OCI-LY1 (cell line): Measurements from ENCODE around the gene TRABD2B.

Experiments used
- H2AFZ ChIP-seq: fragments of 200-600 bp; sonication (generic), shearing (Covaris generic); 2 replicates; pipeline ENCODE4 v1.6.0; 2014; ENCODE audit warnings: antibody characterized with exemption, mild to moderate bottlenecking, low read length
- H3F3A ChIP-seq: fragments of 200-600 bp; sonication (generic), shearing (Covaris generic); 2 replicates; pipeline ENCODE4 v1.6.0; 2014; ENCODE audit warnings: mild to moderate bottlenecking, antibody characterized with exemption, low read length, moderate library complexity; ENCODE audit not compliant: insufficient read depth
- H3K27ac ChIP-seq: fragments of 200-600 bp; sonication (generic); 2 replicates; pipeline ENCODE4 v1.5.1; 2014; ENCODE audit warnings: low read length, mixed run types, mild to moderate bottlenecking, low read depth; ENCODE audit not compliant: poor library complexity, severe bottlenecking
- H3K27me3 ChIP-seq: fragments of 200-600 bp; sonication (generic); 2 replicates; pipeline ENCODE4 v1.6.0; 2014; ENCODE audit warnings: antibody characterized with exemption, mild to moderate bottlenecking, low read length, moderate library complexity; ENCODE audit not compliant: insufficient read depth
- H3K36me3 ChIP-seq: fragments of 200-600 bp; sonication (generic); 2 replicates; pipeline ENCODE4 v1.6.1; 2014; ENCODE audit warnings: mild to moderate bottlenecking, antibody characterized with exemption, low read length, moderate library complexity, mixed read lengths; ENCODE audit not compliant: insufficient read depth
- H3K4me1 ChIP-seq: fragments of 200-600 bp; sonication (generic); 2 replicates; pipeline ENCODE4 v1.5.1; 2014; ENCODE audit warnings: mild to moderate bottlenecking, low read length, moderate library complexity; ENCODE audit not compliant: insufficient read depth, severe bottlenecking
- H3K4me2 ChIP-seq: fragments of 200-600 bp; sonication (generic), shearing (Covaris generic); 2 replicates; pipeline ENCODE4 v1.6.1; 2014; ENCODE audit warnings: low read length
- H3K4me3 ChIP-seq: fragments of 200-600 bp; sonication (generic); 2 replicates; pipeline ENCODE4 v1.5.1; 2014; ENCODE audit warnings: low read length, low read depth, mild to moderate bottlenecking, mixed read lengths; ENCODE audit not compliant: poor library complexity, severe bottlenecking
- H3K79me2 ChIP-seq: fragments of 200-600 bp; shearing (Covaris generic); 2 replicates; pipeline ENCODE4 v1.6.1; 2016; ENCODE audit warnings: mixed run types, low read length, mixed read lengths; ENCODE audit not compliant: insufficient read depth
- H3K9ac ChIP-seq: fragments of 200-600 bp; sonication (generic), shearing (Covaris generic); 2 replicates; pipeline ENCODE4 v1.6.1; 2014; ENCODE audit warnings: mild to moderate bottlenecking, low read length, mixed read lengths
- H3K9me2 ChIP-seq: fragments of 200-600 bp; sonication (generic), shearing (Covaris generic); 2 replicates; pipeline ENCODE4 v1.6.1; 2014; ENCODE audit warnings: low read depth, mild to moderate bottlenecking, low read length, mixed read lengths
- H3K9me3 ChIP-seq: fragments of 200-600 bp; shearing (Covaris generic); 2 replicates; pipeline ENCODE4 v1.6.1; 2014; ENCODE audit warnings: low read length, mixed read lengths
- H4K20me1 ChIP-seq: fragments of 200-600 bp; sonication (generic), shearing (Covaris generic); 2 replicates; pipeline ENCODE4 v1.6.0; 2016; ENCODE audit warnings: mild to moderate bottlenecking, low read length; ENCODE audit not compliant: insufficient read depth
- EZH2 ChIP-seq: fragments of 200-600 bp; sonication (generic), shearing (Covaris generic); IDR thresholded peaks from 2 replicates; pipeline ENCODE4 v1.8.0; 2017; ENCODE audit warnings: borderline replicate concordance, mixed run types, mild to moderate bottlenecking, antibody characterized with exemption, low read length, moderate library complexity, mixed read lengths
- TF ChIP-seq, protein P1 (sequence below): fragments of 200-600 bp; sonication (generic), shearing (Covaris generic); IDR thresholded peaks from 2 replicates; pipeline ENCODE4 v1.5.1; 2017; ENCODE audit warnings: mild to moderate bottlenecking, antibody characterized with exemption, low read length, moderate library complexity, mixed read lengths

TRABD2B gene

GRCh38 chr1:47830021-47830420, 167.2 kb downstream of the TRABD2B start:
- Histone ChIP-seq H2AFZ (no peak overlapping the region), H3K27me3 (no peaks in the 10 kb centered on the region; the same call in 1 of the 2 replicates), H3K4me3 (no peak overlapping the region), H3K4me2 (no peak overlapping the region), H3K9ac (no peak overlapping the region), H3K4me1 (no peaks in the 10 kb centered on the region), H3K9me3 (no peaks in the 10 kb centered on the region; the same call in 1 of the 2 replicates), H3K27ac (no peak overlapping the region), H3K9me2 (no peaks in the 10 kb centered on the region), H4K20me1 (no peaks in the 10 kb centered on the region), H3K79me2 (no peaks in the 10 kb centered on the region), H3K36me3 (no peaks in the 10 kb centered on the region), H3F3A (no peaks in the 10 kb centered on the region)
- TF ChIP-seq, protein P1, sequence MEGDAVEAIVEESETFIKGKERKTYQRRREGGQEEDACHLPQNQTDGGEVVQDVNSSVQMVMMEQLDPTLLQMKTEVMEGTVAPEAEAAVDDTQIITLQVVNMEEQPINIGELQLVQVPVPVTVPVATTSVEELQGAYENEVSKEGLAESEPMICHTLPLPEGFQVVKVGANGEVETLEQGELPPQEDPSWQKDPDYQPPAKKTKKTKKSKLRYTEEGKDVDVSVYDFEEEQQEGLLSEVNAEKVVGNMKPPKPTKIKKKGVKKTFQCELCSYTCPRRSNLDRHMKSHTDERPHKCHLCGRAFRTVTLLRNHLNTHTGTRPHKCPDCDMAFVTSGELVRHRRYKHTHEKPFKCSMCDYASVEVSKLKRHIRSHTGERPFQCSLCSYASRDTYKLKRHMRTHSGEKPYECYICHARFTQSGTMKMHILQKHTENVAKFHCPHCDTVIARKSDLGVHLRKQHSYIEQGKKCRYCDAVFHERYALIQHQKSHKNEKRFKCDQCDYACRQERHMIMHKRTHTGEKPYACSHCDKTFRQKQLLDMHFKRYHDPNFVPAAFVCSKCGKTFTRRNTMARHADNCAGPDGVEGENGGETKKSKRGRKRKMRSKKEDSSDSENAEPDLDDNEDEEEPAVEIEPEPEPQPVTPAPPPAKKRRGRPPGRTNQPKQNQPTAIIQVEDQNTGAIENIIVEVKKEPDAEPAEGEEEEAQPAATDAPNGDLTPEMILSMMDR, result no peak
- no peak for TF ChIP-seq EZH2

DNA sequence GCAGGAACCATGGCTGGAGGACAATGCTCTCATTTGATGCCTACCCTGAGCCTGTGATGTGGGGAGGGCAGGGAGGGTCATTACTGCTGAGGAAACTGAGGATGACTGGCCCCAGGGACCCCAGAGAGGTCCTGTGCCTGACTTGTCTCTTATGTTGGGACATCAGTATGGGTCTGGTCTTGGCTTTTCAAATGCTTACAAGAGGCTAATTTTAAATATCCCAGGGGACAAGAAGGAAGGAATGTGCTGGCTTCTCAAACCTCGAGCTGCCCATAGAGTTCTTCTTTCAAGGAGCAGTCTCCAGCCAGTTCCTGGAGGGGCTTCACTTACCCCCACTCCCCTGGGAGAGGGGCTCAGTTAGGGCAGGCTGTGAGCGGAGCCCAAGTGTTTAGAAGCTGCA, 168.2 kb downstream of the TRABD2B start:
- H3K79me2 ChIP-seq, result no peaks in the 10 kb centered on the region
- H3K36me3 ChIP-seq, result no peaks in the 10 kb centered on the region

GRCh38 chr1:47827109-47827508, 170.1 kb downstream of the TRABD2B start:
- Histone ChIP-seq H3K27ac (no peak overlapping the region), H3K4me2 (no peak overlapping the region), H4K20me1 (no peaks in the 10 kb centered on the region), H3K9ac (no peak overlapping the region), H3K9me3 (no peaks in the 10 kb centered on the region), H3K27me3 (no peaks in the 10 kb centered on the region; the same call in 1 of the 2 replicates), H3K4me3 (no peak overlapping the region), H3K36me3 (no peaks in the 10 kb centered on the region), H2AFZ (no peak overlapping the region), H3K9me2 (no peaks in the 10 kb centered on the region), H3K4me1 (no peaks in the 10 kb centered on the region), H3F3A (no peaks in the 10 kb centered on the region), H3K79me2 (no peaks in the 10 kb centered on the region)
- TF ChIP-seq, protein P1, result no peak
- no peak for TF ChIP-seq EZH2

More for the DNA sequence above, 168.2 kb downstream of the TRABD2B start:
- Histone ChIP-seq H3K4me1 (no peaks in the 10 kb centered on the region), H3K27me3 (no peaks in the 10 kb centered on the region; the same call in 1 of the 2 replicates), H3K4me2 (no peak overlapping the region), H3K9me2 (no peaks in the 10 kb centered on the region), H4K20me1 (no peaks in the 10 kb centered on the region), H3K4me3 (no peak overlapping the region), H3F3A (no peaks in the 10 kb centered on the region), H3K27ac (no peak overlapping the region), H3K9ac (no peak overlapping the region), H2AFZ (no peak overlapping the region), H3K9me3 (no peaks in the 10 kb centered on the region)
- no peak for TF ChIP-seq EZH2
- TF ChIP-seq, protein P1, result no peak
